AG08395 (cell line): Measurements from ENCODE around the gene RNF31.
"Not testable (repeated sequence)": the region's sequence is repeated elsewhere in the genome, so short reads cannot be mapped to it uniquely, and the experiment has no call there.

Source experiments
- DNase-seq: peaks from one replicate; pipeline ENCODE4 v3.0.0; 2012; ENCODE audit warnings: mixed read lengths, low spot score

RNF31 gene

GRCh38 chr14:24202538-24202937 is 55.2 kb downstream of the RNF31 start:
- DNase-seq: not testable (repeated sequence)

GRCh38 chr14:24203249-24203886 is 56.1 kb downstream of the RNF31 start:
- DNase-seq: not testable (repeated sequence)

DNA sequence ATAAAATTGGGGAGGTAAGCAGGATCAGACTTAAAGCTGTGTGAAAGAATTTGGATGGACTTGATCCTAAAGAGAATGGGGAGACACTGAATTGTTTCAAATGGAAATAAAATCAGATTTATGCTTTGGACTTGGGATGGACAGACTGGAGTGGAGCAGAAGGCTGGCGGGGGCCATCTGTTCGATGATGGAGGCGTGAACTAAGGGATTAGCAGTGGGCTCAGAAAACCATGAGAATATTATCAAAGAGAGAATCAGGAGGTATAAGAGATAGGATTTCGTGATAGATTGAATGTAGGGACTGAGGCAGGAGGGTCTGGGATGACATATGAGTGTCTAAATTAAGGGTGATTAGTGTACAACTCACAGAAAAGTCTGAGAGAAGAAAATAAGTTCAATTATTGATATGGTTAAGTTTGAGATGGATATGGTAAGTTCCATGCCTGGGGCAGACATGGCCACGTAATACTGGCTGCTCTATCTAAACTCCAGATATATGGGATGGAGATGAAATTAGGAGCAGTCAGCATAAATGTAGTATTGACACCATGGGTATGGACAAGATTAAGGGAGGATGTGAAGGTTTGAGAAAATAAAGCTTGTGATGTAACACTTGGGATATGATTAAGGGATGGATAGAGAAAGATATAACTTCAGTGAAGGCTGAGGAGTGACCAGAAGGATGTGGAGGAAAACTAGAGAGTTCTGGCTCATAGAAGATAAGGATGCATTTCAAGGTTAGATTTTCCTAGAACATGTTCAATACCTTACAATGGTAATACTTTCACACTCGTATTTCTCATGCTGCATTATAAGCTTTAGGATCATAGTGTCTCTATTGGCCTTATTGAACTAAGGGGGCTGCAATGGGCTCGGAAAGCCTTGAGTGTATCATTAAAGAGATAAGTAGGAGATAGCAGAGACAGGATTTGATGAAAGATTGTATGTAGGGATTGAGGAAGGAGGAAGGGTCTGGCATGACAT is 57.2 kb downstream of the RNF31 start:
- no peak for DNase-seq

DNA sequence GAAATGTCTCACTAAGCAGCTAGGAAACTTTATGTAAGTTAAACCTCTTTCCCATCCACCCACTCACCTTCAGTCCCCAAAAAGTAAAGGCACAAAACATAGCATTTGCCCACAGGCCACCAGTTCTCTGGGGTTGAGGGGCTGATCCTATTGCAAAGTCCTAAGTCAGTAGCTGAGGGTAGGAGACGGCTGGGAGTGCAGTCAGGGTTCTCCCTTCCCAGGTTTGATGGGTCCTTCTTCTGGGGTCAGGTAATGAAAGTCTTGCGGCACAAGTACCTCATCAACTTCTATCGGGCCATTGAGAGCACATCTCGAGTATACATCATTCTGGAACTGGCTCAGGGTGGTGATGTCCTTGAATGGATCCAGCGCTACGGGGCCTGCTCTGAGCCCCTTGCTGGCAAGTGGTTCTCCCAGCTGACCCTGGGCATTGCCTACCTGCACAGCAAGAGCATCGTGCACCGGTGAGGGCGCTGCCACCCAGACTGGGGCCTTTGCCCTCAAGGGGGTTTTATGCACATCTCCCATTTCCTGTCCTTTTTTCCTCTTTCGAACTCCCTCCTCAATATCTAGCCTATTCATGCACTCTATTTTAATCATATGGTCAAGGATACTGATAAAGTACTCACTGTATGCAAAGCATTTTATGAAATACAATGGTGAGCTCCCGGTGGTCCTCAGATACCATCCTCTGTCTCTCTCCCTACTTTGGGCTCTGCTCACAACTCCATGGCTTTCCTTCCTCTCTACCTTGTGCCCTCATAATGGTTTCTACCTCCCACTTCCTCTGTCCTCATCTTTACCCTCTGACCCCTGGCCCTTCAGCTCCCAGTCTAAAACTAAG is 59.2 kb downstream of the RNF31 start:
- no peak for DNase-seq

GRCh38 chr14:24207104-24207551 is 59.8 kb downstream of the RNF31 start:
- no peak for DNase-seq

DNA sequence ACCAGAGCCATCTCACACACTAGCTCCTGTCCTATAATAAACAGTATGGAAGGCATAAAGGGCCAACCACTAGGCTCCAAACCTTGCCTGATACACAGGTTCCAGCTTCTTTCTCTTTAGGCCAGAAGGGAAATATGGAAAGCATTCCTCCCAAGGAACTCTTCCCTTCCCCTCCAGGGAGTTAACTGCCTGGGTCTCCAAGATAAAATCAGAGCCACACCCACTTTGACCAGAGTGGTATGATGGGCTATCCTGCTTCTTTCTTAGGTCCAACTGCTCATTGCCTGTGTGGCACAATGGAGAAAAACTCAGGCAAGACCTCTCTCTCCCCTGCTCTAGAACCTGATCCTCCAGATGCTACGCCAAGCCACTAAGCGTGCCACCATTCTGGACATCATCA is 60.3 kb downstream of the RNF31 start:
- DNase-seq: no peak
